ENCODE data around the gene SEC14L2. TPM values are rescaled to one million over a fixed set of nuclear protein-coding genes. Genes with fewer than 3 reads are reported as not detected.

SEC14L2 gene
- total and polyA plus RNA-seq, 2 of the 8 experiments (the other 6 are each of a cell fraction or from before 2014, with no cell fraction given): 2.8 to 3.2 TPM

GRCh38 chr22:30434843-30435242, 38.0 kb downstream of the SEC14L2 start:
- 75% methylated on average over 1 of the region's 1 CpG; no CpG with 5 or more reads in 1 of the 2 experiments for WGBS, 2 experiments (ENCODE audit: extremely low coverage in 1 of 2, insufficient coverage in 1 of 2, insufficient read length in 1 of 2, insufficient replicate concordance in 2 of 2, low coverage in 1 of 2, low lambda C conversion rate in 2 of 2, missing lambda C conversion rate in 1 of 2)
- TF ChIP-seq POLR2AphosphoS5 (IDR thresholded peaks at IDR 0.05; ENCODE audit: low read depth, low read length): no peak
- TF ChIP-seq SP1 (IDR thresholded peaks at IDR 0.05; ENCODE audit: low read depth, low read length): no peak
- no peak for TF ChIP-seq TAF7 (optimal IDR thresholded peaks at IDR 0.05; ENCODE audit: borderline replicate concordance, low read depth, low read length)
- TF ChIP-seq KDM5A (IDR thresholded peaks at IDR 0.05; ENCODE audit: low read length): no peak
- TF ChIP-seq SP2 (IDR thresholded peaks at IDR 0.05; ENCODE audit: low read length): no peak
- no peak for TF ChIP-seq ZNF274 (IDR thresholded peaks at IDR 0.05; ENCODE audit: borderline replicate concordance, extremely low read depth, low read length)
- no peak for TF ChIP-seq EP300 (IDR thresholded peaks at IDR 0.05; ENCODE audit: borderline replicate concordance in 1 of 2, low read depth in 2 of 2, low read length in 2 of 2)
- TF ChIP-seq CHD1 (IDR thresholded peaks at IDR 0.05; ENCODE audit: low read depth, low read length): no peak
- no peak for TF ChIP-seq CBX8 (IDR thresholded peaks at IDR 0.05; ENCODE audit: borderline replicate concordance, low read depth, low read length)
- no peak for TF ChIP-seq BRCA1 (IDR thresholded peaks at IDR 0.05; ENCODE audit: low read depth, low read length)
- no peak for TF ChIP-seq TEAD4 (IDR thresholded peaks at IDR 0.05; ENCODE audit: low read depth, low read length)
- TF ChIP-seq RBBP5 (IDR thresholded peaks at IDR 0.05; ENCODE audit: borderline replicate concordance, low read depth, low read length): no peak
- no peak for TF ChIP-seq SUZ12 (IDR thresholded peaks at IDR 0.05; ENCODE audit: low read length)
- TF ChIP-seq SIRT6 (IDR thresholded peaks at IDR 0.05; ENCODE audit: low read length): no peak
- no peak for TF ChIP-seq CHD2 (IDR thresholded peaks at IDR 0.05; ENCODE audit: low read length)

More at GRCh38 chr22:30434843-30435242, 38.0 kb downstream of the SEC14L2 start:
- Histone ChIP-seq H2BK15ac (ENCODE audit: low read length) (no peak overlapping the region), H3K27ac (ENCODE audit: low read depth, low read length) (no peak overlapping the region), H3K36me3 (ENCODE audit: control insufficient read depth in 2 of 4, insufficient read depth in 4 of 4, low read length in 3 of 4) (no peaks in the 10 kb centered on the region), H3K4me2 (ENCODE audit: insufficient read depth in 1 of 2, low read depth in 2 of 2, low read length in 2 of 2) (no peak overlapping the region), H3K14ac (ENCODE audit: insufficient read length) (no peak overlapping the region), H3K56ac (replicated peaks; ENCODE audit: insufficient read length, low read depth, low read length) (no peak overlapping the region), H3K23me2 (ENCODE audit: low read depth, low read length) (no peaks in the 10 kb centered on the region; the same call in 1 of the 2 replicates), H3K79me2 (ENCODE audit: control insufficient read depth in 1 of 2, insufficient read depth in 2 of 2, low read length in 2 of 2) (no peaks in the 10 kb centered on the region), H4K20me1 (replicated peaks in 1 of 2; ENCODE audit: control insufficient read depth in 1 of 2, insufficient read depth in 2 of 2, low read length in 2 of 2) (peaks cover 0 to 2% of the 10 kb centered on the region in 2 experiments), H3K4me1 (replicated peaks in 1 of 4; ENCODE audit: control insufficient read depth in 3 of 4, insufficient read depth in 4 of 4, low read length in 3 of 4) (peaks cover 0 to 6% (median 1%) of the 10 kb centered on the region in 4 experiments; a peak in 3 of 7 replicates), H4K91ac (replicated peaks; ENCODE audit: insufficient read length, low read length) (no peak overlapping the region), H3K9ac (replicated peaks in 1 of 4; ENCODE audit: extremely low read depth in 1 of 4, low read depth in 3 of 4, low read length in 3 of 4) (no peak overlapping the region), H4K8ac (ENCODE audit: extremely low read depth, insufficient read depth, low read length) (no peak overlapping the region), H3K23ac (ENCODE audit: insufficient read length) (no peak overlapping the region), H3K4me3 (ENCODE audit: extremely low read depth in 1 of 4, insufficient read depth in 2 of 4, low read depth in 3 of 4, low read length in 4 of 4) (no peak overlapping the region), H2BK5ac (ENCODE audit: low read depth, low read length) (no peak overlapping the region), H2AK5ac (ENCODE audit: low read depth, low read length) (no peak overlapping the region), H3K79me1 (ENCODE audit: low read depth, low read length) (no peaks in the 10 kb centered on the region; the same call in 1 of the 2 replicates), H3K27me3 (replicated peaks in 1 of 4; ENCODE audit: control insufficient read depth in 3 of 4, extremely low read depth in 1 of 4, insufficient read depth in 3 of 4, low read length in 3 of 4) (no peaks in the 10 kb centered on the region), H2BK20ac (ENCODE audit: low read length) (no peak overlapping the region; the same call in 1 of the 2 replicates), H2AFZ (ENCODE audit: low read length) (no peak overlapping the region), H2BK120ac (replicated peaks; ENCODE audit: low read depth, low read length) (no peak overlapping the region), H3K9me3 (ENCODE audit: insufficient read depth in 2 of 2, low read depth in 1 of 2, low read length in 1 of 2) (peaks cover 0 to 6% of the 10 kb centered on the region in 2 experiments; a peak in 1 of 4 replicates), H4K5ac (ENCODE audit: insufficient read length, low read depth, low read length) (no peak overlapping the region), H2BK12ac (ENCODE audit: low read depth, low read length) (no peak overlapping the region), H3K18ac (ENCODE audit: extremely low read depth, low read length) (0 out of 2 replicates have a peak overlapping the region, but pooled peaks have one; percentile 16), H3K4ac (replicated peaks; ENCODE audit: insufficient read length, low read depth, low read length) (no peak overlapping the region)
- FAIRE-seq: no peak
- ChIA-PET POLR2A (ENCODE audit: partially characterized antibody) (interaction anchor here (0.8 to 1.3 kb wide), 3 partner anchors 8 to 11 kb away, joined by 3 to 4 read pairs (median 3); no protein-coding TSS in a partner anchor), CTCF (ENCODE audit: partially characterized antibody) (interaction anchor here (0.6 to 3.6 kb wide), 2 partner anchors 11 to 179 kb away, joined by 3 to 25 read pairs; no protein-coding TSS in a partner anchor)
- DNase-seq (ENCODE audit: low read depth in 1 of 2, low spot score in 2 of 2): no peak
